ENCODE measurements around the gene CDC42BPG.

The CDC42BPG gene

GRCh38 chr11:64805481-64805880, 39.0 kb downstream of the CDC42BPG start:
- no peak for DNase-seq (ENCODE audit: low spot score)
- TF ChIP-seq, protein P1, sequence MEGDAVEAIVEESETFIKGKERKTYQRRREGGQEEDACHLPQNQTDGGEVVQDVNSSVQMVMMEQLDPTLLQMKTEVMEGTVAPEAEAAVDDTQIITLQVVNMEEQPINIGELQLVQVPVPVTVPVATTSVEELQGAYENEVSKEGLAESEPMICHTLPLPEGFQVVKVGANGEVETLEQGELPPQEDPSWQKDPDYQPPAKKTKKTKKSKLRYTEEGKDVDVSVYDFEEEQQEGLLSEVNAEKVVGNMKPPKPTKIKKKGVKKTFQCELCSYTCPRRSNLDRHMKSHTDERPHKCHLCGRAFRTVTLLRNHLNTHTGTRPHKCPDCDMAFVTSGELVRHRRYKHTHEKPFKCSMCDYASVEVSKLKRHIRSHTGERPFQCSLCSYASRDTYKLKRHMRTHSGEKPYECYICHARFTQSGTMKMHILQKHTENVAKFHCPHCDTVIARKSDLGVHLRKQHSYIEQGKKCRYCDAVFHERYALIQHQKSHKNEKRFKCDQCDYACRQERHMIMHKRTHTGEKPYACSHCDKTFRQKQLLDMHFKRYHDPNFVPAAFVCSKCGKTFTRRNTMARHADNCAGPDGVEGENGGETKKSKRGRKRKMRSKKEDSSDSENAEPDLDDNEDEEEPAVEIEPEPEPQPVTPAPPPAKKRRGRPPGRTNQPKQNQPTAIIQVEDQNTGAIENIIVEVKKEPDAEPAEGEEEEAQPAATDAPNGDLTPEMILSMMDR (IDR thresholded peaks at IDR 0.05), result no peak
- H3K27ac ChIP-seq, result no peak overlapping the region
- no peak overlapping the region for H3K4me3 ChIP-seq

DNA sequence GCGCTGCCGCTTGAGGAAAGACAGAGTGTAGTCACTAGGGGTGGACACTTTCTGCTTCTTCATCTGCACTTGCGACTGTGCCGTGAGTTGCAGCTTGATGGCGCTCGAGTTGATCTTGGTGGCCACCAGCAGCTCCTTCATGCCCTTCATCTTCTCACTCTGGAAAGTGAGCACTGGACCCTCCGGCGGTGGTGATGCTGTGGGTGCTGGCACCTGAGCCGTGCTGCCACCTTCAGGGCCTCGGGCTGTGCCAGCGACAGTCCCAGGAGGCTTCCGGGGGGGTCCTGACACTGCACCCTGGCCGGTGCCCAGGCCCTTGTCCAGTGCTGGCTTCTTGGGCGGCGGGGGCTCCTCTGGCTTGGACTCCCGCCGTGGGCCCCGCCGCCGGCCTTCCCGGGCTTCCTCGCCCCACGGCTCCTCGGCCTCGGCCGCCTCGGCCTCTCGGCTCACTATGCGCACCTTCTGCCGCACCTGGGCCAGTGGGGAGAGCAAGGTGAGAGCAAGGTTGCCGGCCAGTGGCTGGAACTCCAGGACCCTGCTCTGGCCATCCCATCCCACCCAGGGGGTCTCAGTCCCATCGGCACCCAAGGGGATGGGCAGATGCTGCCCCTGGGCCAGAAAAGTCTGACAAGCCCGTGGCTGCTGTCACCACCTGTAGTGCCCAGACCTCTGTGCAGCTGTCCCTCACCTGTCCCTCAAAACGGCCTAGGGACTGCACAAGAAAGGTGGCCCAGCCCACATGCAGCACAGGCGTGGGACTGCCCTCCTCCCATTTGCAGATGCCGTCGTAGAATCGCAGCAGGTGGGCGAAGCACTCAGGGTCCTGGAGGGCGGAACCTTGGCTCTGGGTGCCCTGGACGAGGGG, 39.9 kb downstream of the CDC42BPG start:
- TF ChIP-seq, protein P1 (IDR thresholded peaks at IDR 0.05), result no peak
- H3K4me3 ChIP-seq, result peak overlapping the region; percentile 89
- DNase-seq (ENCODE audit: low spot score), result no peak
- peak overlapping the region; percentile 92 to 95 for H3K27ac ChIP-seq

GRCh38 chr11:64803846-64804345, 40.6 kb downstream of the CDC42BPG start:
- TF ChIP-seq, protein P1 (IDR thresholded peaks at IDR 0.05), result no peak
- Histone ChIP-seq H3K27ac (peak overlapping the region; percentile 92 to 95), H3K4me3 (peak overlapping the region; percentile 89)
- no peak for DNase-seq (ENCODE audit: low spot score)

- Histone ChIP-seq H3K27ac (peak within 1 kb of the TSS; percentile 92 to 95), H3K4me3 (peak within 1 kb of the TSS; percentile 89)
- DNase-seq (ENCODE audit: low spot score), result peak; percentile 93
- TF ChIP-seq, protein P1 (IDR thresholded peaks at IDR 0.05), result no peak
Measured at GRCh38 chr11:64803158-64803845, 41.2 kb downstream of the CDC42BPG start, which contains the start of gene MAP4K2. Gene MAP4K2, minus strand, starts transcription at chr11:64803214. Its CDS starts 65 bp downstream, at chr11:64803149.

DNA sequence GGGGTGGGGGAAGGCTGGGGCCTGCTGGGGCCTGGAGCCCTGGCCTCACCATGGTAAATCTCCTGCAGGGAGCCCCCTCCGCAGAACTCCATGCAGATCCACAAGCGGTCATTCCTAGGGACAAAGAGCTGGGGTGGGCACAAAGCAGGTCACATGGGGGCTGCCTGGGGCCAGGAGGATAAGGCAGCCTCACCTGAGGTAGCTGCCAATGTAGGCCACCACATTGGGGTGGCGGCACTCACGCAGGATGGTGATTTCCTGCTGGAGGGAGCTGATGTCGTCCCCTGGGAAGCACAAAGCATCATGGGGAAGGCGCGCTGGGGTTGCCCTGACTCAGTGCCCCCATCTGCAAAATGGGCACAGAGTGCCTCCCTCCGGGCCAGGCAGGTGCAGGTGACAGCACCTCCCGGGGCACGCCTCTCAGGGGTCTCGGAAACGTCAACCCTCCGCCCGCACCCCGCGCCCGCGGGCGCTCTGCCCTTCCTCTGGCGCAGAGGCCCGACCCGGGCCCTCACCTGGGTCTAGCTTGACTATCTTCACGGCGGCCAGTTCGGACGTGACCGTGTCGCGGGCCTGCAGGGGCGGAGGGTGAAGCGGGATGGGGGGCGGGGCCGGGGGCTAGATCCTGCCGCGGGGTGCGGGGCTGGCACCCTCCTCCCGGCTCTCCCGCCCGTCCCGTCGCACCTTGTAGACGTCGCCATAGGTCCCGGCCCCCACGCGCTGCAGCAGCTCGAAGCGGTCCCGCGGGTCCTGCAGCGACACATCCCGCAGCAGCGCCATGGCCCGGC, 41.9 kb downstream of the CDC42BPG start:
- TF ChIP-seq, protein P1 (IDR thresholded peaks at IDR 0.05), result no peak
- H3K27ac ChIP-seq, result peak overlapping the region; percentile 83 to 95
- DNase-seq (ENCODE audit: low spot score), result no peak
- H3K4me3 ChIP-seq, result peak overlapping the region; percentile 89

GRCh38 chr11:64801561-64802369, 42.7 kb downstream of the CDC42BPG start:
- DNase-seq (ENCODE audit: low spot score), result no peak
- H3K27ac ChIP-seq, result peak overlapping the region; percentile 83 to 95
- TF ChIP-seq, protein P1 (IDR thresholded peaks at IDR 0.05), result no peak
- H3K4me3 ChIP-seq, result peak overlapping the region; percentile 89

Data from coronary artery (tissue), 2 donors.